Measurements from ENCODE around the gene NRG3.

Gene NRG3

GRCh38 chr10:82737549-82737948 is 862.6 kb downstream of the NRG3 start:
- DNase-seq, result no peak

- DNase-seq, result no peak
Measured at GRCh38 chr10:82738592-82738991, 863.6 kb downstream of the NRG3 start.

- no peak for DNase-seq
Measured at GRCh38 chr10:82742478-82742877, 867.5 kb downstream of the NRG3 start.

- no peak for DNase-seq
Measured at GRCh38 chr10:82742898-82743297, 867.9 kb downstream of the NRG3 start.

GRCh38 chr10:82750538-82750937 is 875.5 kb downstream of the NRG3 start:
- no peak for DNase-seq

DNA sequence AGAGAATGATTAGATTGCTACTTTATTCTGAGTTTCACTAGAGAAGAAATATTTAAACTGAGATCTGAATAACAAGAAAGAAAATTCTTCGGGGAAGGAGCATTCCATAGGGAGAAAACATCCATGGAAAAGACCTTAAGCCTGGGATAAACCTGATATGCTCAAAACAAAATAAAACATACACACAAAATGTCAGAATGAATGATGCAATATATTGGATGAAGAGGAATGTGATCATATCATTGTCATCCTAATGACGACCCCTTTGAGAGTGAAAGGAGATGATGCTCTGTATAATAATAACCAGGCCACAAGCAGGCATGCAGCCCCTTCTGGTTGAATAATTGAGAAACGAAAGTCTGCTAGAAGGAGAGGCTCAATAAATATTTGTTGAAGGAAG is 882.4 kb downstream of the NRG3 start:
- DNase-seq, result no peak

GRCh38 chr10:82757901-82758300 is 882.9 kb downstream of the NRG3 start:
- DNase-seq, result no peak

DNA sequence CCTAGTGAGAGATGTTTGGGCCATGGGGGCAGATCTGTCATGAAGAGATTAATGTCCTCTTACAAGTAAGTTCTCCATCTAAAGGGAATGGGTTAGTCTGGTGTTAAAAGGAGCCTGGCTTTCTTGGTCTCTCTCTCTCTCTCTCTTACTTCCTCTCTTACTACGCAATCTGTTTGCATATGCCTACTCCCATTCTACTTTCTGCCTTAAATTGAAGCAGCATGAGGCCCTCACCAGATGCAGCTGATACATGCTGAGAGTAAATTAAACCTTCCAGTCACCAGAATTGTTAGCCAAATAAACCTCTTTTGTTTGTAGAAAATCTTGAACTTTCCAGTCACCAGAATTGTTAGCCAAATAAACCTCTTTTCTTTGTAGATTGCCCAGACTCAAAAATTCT is 884.1 kb downstream of the NRG3 start:
- no peak for DNase-seq

DNA sequence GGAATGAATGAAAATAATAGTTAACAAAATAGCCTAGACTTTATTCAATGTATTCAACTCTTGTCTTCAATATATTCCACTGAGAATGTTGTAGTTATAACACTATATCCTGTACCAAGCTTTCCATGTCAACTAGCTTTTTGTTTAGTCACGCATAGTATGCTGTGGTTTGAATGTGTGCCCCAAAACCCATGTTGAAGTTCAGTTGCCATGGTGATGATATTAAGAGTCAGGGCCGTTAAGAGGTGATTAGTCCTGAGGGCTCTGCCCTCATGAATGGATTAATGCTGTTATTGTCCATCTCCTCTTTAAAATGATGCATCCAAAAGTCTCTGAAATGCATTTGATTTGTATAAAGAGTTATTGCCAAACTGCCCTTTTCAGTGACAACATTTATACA is 887.6 kb downstream of the NRG3 start:
- DNase-seq, result no peak

GRCh38 chr10:82768040-82768439 is 893.0 kb downstream of the NRG3 start:
- no peak for DNase-seq

DNA sequence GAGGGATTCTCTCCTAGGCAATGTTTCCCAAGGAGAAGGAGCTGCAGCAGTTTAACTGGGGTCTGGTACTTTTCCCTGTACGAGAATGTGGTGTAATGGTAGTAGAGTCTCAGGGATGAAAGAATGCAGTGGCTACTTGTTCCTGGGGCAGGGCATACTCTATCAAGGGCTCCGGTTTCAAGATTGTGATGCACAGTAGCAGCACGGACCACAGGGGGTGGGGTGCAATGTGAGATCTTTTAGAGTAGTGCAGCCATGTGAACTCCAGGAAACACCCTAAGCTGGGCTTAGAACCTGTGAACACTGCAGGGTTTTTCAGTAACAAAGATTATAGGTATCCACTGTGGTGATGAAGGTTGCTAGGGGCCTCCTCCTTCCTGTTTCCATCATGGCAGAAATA is 903.9 kb downstream of the NRG3 start:
- DNase-seq, result no peak

GRCh38 chr10:82796510-82796909 is 921.5 kb downstream of the NRG3 start:
- no peak for DNase-seq

- DNase-seq, result no peak
Measured at GRCh38 chr10:82801289-82801688, 926.3 kb downstream of the NRG3 start.

GRCh38 chr10:82811621-82812020 is 936.6 kb downstream of the NRG3 start:
- no peak for DNase-seq

GRCh38 chr10:82813856-82814255 is 938.9 kb downstream of the NRG3 start:
- no peak for DNase-seq

GRCh38 chr10:82814635-82815034 is 939.6 kb downstream of the NRG3 start:
- DNase-seq, result no peak

DNA sequence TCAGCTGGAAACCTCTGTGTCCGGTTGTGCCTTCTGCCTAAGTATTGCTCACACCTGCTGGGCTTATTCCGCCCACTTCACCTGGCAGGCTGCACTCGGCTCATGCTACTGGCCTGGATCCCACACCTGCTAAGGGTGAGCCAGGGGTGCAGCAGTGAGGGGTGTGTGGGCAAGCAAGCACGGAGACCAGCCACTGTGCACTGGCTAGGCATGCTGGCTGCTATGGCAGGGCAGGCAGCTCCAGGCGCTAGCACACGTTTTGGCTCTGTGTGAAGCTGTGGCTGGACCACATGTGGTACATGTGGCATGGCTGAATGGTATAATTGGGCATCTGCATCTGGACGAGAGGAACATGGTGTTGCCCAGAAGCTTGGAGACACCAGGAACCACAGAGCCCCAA is 940.7 kb downstream of the NRG3 start:
- no peak for DNase-seq

GRCh38 chr10:82817676-82818422 is 942.9 kb downstream of the NRG3 start:
- DNase-seq, result no peak

- no peak for DNase-seq
Measured at GRCh38 chr10:82821043-82821442, 946.0 kb downstream of the NRG3 start.

GRCh38 chr10:82826132-82826531 is 951.1 kb downstream of the NRG3 start:
- no peak for DNase-seq

GRCh38 chr10:82827901-82828300 is 952.9 kb downstream of the NRG3 start:
- no peak for DNase-seq

DNA sequence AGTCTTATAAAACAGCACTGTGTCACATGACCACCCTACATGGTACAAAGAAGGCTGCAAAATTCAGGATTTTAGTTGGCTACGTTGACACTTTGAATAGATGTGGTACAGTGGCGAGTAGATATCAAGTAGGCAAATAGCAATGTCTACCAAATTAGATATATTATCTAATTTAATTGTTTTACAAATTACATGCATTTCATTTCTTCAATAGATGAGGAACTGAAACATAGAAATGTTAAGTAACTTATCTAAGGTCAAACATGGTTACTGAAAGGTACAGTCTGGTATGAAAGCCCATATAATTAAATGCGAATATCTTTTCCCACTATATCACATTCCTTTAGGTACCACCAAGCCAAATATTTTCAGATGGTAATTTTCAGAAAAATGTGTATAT is 972.2 kb downstream of the NRG3 start:
- DNase-seq, result no peak

DNA sequence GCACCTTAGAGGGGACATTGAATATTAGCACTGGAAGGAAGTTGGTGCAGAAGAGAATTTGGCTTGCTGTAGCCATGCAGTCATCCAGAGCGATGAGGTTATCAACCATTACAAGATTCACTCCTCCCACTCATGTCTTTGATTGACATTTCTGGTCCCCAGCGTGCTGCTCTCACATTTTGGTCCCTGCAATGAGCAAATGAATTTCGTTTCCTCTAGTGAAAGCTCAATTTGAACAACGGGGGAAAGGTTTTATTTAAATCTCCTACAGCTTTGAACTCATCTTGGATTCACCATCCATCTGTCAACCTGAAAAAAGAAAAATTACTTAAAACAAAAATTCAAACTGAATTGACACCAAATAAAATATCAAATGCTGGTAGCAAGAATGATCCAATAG is 975.2 kb downstream of the NRG3 start:
- no peak for DNase-seq

DNA sequence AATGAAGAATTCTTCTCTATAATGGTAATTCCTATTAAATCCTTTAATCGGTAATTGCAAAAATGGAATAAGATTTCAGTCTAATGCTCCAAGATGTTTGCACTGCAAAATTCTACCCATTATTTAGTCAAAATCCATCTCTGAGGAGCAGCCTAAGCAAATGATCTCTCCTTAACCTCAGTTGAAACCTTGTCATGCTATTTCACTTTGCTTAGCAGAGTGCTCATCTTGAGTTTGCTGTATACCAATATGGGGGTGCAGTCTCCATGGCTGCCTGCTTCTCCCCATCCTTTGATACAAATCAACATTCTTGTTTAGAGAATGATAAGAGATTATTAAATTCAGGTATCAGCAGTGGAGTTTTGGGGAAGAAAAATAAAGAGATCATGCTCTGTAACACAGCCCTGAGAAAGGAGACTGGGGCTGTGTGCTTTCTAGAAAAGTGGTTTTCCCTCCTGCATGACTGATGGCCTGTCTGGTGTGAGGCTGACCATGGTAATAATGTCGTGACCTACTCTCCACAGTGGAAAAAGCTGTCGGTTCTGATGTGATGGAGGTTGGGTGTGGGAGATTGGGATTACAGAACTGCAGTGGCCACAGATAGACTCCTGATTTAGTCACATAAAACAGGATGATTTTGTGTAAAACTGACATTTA is 982.1 kb downstream of the NRG3 start:
- DNase-seq, result no peak

GRCh38 chr10:82861889-82862288 is 986.9 kb downstream of the NRG3 start:
- no peak for DNase-seq

All from stimulated activated CD4-positive, alpha-beta T cell treated with anti-CD3 and anti-CD28 coated beads, Interleukin-4, amount 100 ng/mL, for 24 hours (primary cell).